GM21737 (cell line): Measurements from ENCODE around the gene RHOT2.
"Not testable (repeated sequence)": the region's sequence is repeated elsewhere in the genome, so short reads cannot be mapped to it uniquely, and the experiment has no call there.

Source experiments
- ATAC-seq: cut with Tn5 transposase; IDR thresholded peaks from one replicate; pipeline ENCODE4 v1.9.1; 2021; ENCODE audit warnings: mild to moderate bottlenecking, moderate library complexity; ENCODE audit not compliant: unreplicated experiment

RHOT2 gene

GRCh38 chr16:712740-713250 lies 44.9 kb downstream of the RHOT2 start:
- not testable (repeated sequence) for ATAC-seq

- ATAC-seq = no peak
Observed at GRCh38 chr16:714079-714478, 46.1 kb downstream of the RHOT2 start.

- ATAC-seq = peak; percentile 66
Observed at GRCh38 chr16:714558-715476, 46.9 kb downstream of the RHOT2 start, which contains the start of gene METRN. TSS of gene METRN (plus strand) at chr16:715118. CDS start at chr16:715290, 172 bp downstream.

GRCh38 chr16:715477-716199 lies 47.7 kb downstream of the RHOT2 start:
- ATAC-seq = no peak

GRCh38 chr16:716200-716568 lies 48.3 kb downstream of the RHOT2 start:
- ATAC-seq = no peak

- no peak for ATAC-seq
Observed at GRCh38 chr16:716768-717325, 48.9 kb downstream of the RHOT2 start.

DNA sequence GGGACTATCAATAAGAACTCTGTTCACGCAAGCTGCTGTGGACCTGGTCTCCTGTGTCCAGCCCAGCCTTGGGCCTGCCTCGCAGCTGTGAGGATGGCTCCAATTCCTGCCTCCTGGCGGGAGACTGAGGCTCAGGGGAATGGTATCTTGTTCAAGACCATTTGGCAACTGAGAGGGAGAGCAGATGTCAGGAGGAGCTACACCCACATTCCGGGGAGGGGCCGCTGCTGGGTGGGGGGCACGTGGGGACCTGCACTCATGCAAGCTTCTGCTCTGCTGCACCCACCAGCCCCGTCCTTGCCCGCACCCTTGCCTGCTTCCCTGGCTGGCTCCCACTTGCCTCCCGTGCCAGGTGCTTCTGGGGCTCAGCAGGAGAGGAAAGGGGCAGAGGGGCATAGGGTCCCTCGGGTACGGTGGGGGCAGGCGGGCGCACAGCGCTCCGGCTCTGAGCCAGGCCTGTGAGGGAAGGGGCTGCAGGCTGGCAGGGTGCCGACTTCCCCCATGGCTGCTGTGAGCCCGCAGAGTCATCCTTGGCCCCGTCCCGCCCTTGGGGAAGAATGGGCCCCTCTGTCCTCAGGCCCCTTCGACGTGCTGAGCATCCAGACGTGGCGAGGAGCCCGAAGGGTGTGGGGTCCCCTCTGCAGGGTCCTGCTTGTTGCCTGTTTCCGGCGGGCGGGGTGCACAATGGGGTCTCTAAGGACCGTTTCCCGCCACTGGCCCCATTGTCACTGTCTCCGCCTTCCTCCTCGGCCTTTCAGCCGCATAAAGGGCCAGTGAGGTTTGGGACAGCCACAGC lies 49.7 kb downstream of the RHOT2 start:
- no peak for ATAC-seq

DNA sequence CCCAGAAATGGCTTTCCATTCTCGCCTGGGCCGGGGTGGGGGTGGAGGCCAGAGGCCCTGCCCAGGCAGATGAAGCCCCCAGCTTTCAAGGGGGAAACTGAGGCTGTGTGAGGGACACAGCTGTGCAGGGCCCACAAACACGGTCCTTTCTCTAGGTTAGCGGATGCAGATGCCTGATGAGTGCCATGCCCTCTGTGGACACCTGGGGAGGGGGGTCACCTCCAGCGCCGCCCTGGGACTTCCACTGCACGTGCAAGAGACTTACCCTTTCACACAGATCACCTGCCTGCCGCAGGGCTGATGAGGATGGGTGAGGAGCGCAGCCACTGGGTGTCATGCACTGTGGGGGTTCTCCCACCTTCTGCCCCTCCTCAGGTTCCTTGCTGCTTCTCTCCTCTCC lies 50.5 kb downstream of the RHOT2 start:
- no peak for ATAC-seq

DNA sequence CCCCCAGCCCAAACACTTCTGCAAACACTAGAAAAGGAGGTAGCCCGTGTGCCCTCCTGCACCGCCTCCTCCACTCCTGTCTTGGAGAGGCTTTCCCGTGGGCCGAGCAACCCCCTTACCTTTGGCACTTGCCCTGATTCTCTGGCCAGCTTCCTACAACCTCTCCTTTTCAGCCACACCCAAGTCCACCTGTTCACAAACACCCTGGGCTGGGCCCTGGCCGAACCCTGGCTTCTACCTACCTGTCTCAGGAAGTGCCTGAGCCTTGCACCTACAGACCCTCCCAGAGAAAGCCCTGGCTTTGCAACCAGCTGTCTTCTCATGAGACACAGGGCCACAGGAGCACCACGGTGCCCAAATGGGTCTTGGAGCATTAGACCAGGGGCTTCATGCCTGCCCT lies 51.0 kb downstream of the RHOT2 start:
- no peak for ATAC-seq

- ATAC-seq = no peak
Observed at GRCh38 chr16:719815-720446, 52.0 kb downstream of the RHOT2 start.

DNA sequence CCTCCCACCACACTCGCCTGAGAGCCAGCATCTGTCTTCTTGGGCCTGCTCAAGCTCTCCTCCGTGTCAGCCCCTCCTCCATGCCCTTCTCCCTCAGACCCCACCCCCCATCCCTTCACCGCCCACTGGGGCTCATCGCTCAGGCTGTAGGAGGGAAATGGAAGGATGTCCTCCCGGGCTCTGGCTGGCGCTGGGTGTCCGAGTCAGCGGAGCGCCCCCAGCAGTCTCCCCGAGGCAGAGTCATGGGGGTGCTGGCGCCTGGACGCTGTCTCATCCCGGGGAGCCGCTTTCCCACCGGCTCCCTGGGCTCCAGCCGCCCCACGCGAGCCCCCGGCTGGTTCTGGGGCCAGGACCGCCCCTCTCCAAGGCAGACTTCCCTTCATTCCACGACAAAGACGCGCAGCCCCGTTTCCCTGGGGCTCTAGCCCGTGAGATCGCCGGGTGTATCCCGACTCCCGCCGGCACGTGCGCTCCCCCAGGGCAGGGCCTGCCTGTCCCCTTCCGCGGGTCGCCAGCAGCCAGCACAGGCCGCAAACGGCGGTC lies 52.6 kb downstream of the RHOT2 start:
- ATAC-seq = peak; percentile 25

DNA sequence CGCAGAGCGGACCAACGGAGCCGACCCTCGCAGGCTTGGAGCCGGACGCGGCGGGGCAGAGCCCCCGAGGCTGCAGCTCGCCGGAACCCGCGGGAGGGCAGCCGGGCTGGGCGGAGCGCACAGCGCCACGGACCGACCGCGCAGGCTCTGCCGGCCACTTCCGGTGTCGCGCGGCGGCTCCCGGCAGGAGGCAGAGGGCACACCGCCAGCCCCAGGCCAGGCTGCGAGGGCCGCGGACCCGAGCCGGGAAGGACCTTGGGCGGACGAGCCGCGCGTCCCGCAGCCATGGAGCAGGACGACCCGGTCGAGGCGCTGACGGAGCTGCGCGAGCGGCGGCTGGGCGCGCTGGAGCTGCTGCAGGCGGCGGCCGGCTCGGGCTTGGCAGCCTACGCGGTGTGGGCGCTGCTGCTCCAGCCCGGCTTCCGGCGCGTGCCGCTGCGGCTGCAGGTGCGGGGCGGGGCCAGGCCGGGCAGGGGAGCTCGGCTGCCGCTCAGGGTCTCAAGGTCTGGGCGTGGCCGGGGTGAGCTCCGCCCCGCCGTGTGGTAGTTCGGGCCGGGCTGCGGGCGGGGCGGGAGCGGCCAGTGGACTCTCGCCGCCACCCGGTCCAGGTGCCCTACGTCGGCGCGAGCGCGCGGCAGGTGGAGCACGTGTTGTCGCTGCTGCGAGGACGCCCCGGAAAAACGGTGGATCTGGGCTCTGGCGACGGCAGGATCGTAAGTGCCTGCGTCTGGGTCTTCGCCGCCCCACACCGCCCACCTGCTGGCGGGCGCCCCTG lies 53.2 kb downstream of the RHOT2 start, which contains the start of gene ANTKMT:
TSS of gene ANTKMT (plus strand) at position 157 of the 775 bp plus-strand sequence. CDS start at position 286, 129 bp downstream.
- ATAC-seq = peak; percentile 58

DNA sequence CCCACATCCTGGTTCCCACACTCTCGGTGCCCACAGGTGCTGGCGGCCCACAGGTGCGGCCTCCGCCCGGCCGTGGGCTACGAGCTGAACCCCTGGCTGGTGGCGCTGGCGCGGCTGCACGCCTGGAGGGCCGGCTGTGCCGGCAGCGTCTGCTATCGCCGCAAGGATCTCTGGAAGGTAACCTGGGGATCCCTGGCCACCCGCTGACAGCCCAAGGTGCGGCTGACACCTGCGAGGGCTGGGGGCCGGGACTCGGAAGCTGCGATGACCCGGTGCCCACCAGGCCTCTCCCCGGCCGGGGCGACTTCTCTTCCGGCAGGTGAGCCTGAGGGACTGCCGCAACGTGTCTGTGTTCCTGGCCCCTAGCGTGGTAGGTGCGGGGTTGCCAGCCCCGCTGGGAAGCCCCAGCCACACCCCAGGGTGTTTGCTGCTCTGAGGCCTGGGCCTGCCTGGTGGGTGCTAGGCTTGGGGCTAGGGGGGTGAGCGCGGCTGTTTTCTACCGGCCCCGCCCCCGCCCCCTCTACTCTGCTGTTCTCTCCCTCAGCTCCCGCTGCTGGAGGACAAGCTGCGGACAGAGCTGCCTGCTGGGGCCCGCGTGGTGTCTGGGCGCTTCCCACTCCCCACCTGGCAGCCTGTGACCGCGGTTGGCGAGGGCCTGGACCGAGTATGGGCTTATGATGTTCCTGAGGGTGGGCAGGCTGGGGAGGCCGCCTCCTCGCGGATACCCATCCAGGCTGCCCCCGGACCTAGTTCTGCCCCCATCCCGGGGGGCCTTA lies 54.0 kb downstream of the RHOT2 start:
- no peak for ATAC-seq

DNA sequence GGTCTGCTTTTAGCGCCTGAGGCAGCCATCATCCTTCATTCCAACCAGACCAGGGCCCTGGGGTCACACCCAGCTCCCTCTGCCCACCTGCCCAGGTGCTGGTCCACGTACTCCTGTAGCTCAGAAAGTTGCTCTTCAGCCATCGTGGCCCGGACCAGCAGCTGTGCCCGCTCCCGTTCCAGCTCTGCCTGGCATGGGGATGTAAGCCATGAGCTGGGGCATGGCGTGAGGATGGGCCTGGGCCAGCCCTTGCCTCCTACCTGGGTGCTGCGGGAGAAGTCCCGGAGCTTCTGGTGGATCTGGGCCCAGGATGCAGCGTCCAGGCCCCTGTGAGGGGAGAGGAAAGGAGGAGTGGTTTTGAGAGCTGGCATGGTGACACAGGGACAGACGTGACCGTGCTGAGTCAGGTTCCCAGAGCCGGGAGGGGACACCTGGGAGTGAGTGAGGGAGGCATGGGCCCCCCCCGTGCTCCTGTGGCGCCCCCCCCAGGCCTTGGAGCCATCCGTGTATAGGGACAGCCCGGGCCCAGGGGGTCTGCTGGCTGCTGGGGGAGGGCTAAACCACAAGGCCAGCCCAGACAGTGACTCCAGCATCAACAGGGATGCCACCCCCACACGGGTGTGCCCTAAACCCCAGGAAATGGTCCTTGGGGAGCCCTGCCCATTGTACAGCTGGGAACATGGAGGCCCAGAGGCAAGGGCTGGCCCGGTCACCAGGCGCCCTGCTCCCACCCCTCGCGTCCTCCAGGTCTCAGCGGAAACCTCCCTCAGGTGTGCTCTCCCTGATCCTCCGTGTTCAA lies 55.1 kb downstream of the RHOT2 start:
- ATAC-seq = no peak

DNA sequence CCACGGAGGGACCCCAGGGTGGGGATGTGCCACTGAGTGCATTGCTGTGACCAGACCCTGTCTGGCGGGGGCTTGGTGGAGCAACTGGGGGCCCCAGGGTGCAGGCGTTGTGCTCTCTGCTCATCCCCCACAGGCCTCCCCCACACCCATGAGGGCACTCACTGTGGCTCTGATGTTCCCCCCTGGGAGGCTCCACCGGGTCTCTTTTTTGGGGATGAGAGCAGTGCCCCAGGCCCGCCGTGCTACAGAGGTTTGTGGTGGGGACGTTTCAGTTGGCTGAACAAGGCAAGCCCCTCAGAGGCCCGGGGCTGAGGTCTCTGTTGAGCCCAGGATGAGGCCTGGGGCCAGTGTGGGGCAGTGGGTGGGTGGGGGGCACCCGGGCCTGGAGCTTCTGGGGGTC lies 55.8 kb downstream of the RHOT2 start:
- no peak for ATAC-seq
